HG03378 (cell line): Measurements from ENCODE around the gene RARB.

Experiments
- ATAC-seq: cut with Tn5 transposase; IDR thresholded peaks from one replicate; pipeline ENCODE4 v1.9.1; 2021; ENCODE audit warnings: mild to moderate bottlenecking, moderate library complexity; ENCODE audit not compliant: unreplicated experiment

The RARB gene

DNA sequence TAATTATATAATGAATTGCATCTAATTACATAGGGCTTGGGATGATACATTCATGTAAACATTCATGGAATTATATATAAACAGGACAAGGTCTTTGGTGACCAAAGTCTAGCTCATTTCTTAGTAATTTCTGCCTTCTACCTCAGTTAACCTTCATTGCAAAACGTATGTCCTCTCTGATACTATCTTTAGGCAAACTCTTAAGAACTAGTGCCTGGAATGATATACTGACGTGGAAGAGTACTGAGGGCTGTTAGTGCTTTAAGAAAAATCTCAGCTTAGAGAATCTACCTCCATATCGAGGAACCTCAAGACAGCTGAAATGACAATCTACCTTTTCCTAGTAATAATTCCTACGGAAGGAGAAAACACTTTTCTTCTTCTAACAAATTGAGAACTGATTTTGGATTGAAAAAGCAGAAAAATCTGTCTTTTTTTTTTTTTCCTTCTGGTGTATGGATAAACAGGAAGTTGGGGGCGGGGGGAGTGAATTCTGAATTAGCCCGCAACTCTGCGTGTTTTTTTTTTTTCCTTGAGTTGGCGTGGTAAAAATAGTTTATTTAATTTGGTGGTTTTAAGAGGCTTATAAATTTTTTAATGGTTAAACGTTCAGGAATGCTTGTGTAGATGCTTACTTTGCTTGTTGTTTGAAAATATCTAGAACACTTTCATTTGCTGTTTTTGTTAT is 43.2 kb downstream of the RARB start:
- ATAC-seq = no peak

DNA sequence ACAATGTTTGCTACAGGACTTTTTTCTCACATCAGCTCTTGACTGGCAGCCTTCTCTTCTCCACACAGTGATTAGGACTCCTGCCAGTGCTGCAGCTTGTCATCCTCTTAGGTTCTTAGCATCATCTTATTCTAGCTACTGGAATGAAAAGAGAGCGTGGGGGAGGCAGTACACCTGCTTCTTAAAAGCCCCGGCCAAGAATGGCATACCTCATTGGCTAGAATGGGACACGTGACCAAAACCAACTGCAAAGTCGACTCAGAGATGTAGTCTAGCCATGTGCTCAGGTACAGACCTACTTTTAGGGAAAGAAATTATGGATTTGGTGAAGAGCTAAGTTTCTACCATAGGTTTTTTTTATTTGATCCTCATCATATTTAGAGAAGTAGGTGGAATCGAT is 44.1 kb downstream of the RARB start:
- ATAC-seq = no peak

DNA sequence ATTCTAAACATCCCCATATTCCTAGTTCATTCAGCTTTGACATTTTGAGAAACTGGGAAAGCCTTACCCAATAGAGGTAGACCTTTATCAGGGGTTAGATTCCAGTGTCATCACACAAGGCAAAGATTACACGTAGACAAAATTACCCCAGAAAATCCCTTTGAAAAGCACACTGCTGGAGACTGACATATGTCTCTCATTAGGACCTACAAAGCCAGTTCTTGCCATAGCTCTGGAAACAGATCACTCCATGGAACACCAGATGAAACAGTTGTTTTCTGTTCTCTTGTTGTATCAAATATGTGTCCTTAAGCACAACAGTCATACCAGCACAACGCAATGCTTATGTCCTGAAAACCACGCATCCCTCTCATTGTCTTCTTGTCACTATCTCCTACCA is 44.7 kb downstream of the RARB start:
- no peak for ATAC-seq

DNA sequence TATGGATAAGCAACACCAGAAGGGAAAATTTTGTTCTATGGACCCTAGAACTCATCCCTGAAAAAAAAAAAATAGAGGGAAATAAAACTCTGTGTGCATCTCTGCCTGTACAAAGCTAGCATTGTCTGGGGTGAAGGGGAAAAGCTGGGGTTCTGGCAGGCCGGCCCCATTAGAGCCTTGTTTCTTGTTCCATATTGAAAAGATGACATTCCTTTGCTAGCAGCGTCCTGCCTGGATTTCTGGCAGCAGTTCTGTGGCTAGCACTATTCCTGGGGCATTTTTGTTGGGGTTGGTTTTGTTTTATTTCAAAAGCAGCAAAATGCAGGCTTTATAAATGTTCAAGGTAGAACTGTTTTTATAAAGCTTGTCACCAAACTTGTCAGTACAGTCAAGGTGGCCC is 45.2 kb downstream of the RARB start:
- ATAC-seq = no peak

DNA sequence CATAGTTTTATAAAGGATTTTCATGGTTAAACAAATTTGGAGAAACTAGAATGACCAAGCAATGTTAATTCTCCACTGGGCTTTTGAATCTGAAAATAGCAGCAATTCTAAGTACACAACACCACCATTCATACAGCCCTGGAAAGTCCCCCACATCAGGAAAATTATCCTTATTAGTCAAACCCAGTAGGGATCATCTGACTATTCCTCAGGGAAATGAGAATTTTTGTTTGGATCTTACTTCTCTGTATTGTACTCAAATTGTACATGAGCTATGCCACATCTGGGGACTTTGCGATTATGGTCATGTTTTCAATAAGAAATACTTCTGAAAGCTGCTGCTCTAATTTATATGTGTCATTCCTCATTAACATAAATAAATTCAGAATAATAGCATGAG is 46.0 kb downstream of the RARB start:
- ATAC-seq = no peak

DNA sequence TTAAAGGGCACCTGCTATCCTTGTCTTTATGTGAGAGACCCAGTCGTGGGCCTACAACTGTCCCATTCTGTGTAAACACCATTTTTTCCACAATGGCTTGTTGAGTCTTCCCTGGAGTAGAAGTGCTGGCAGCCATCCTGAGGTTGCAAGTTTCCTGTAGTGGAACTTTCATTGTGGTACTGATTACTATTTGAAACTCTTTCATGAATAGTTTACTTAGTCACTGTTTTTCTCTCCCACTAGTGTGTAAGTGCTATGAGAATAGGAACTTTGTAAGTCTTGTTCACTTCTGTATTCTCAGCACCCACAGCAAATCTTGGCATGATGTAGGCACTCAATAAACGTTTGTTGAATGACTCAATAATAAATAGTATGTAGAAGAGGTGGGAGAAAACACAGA is 48.6 kb downstream of the RARB start:
- no peak for ATAC-seq

DNA sequence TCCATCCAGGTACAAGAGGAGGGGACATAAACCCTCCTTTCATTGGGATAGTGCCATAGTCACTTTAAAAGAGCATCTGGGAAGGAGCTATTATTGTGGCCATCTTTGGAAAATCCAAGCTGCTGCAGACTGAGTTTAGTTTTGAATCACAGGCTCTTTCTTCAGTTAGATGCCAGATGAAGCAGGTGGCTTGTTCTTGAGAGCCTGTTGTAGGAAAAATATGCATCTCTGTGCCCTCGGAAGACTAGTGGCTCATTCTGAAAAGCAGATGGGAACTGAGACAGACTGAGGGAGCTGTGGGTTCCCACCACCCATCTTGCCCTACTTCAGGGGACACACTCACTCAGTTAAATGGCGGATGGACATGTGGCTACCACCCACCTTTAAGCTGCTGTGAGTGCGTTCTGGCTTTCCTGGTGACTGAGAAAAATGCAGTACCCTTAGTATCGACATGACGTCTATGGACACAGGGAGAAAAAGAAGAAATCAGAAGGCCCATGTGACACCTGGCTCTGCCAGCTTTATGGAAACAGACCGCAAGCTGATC is 50.2 kb downstream of the RARB start:
- ATAC-seq = no peak

DNA sequence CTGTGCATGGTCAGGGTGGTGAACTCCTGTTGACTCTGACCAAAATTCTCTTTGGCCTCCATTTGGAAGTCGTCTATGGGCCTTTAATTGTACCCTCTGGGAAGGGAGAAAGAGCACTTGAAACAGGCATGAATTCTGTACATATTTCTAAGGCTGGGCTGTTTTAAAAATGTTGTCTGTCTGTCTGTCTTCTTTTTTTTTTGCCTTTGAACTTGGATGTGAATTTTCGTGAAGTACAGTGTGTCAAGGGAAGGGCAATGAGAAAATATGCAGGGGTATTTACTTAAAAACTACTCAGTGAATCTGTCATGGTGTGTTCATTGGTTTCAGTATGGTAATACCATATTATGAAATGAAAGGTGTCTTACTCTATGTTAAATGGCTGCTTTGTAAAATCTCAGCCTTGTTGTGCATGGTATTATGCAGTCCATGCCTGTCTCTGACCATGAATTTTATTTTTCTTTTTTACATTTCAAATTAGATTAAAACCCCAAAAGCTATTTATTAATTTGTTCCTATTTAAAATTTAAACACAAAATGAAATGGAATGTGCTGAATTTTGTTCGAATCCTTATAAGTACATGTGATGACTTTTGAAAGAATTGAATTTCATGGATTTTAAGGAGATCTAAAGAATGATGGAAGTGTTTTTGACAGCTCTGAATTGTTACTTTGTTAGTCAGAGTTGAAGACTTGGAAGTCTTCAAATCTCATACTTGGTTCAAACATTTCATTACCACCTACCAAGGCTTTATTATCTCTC is 51.1 kb downstream of the RARB start:
- ATAC-seq = no peak

DNA sequence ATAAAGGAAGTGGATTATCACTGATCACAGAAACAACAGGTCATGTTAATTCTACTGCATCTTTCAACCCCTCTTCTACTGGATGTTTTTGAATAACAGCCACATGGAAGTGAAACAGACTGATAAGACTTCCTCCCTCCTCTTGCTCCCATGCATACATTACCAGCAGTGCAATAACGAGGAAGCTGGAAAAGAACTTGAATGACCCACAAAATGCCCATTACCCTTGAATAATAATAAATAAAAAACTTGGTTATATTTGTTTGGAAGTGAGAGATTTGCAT is 51.6 kb downstream of the RARB start:
- no peak for ATAC-seq

DNA sequence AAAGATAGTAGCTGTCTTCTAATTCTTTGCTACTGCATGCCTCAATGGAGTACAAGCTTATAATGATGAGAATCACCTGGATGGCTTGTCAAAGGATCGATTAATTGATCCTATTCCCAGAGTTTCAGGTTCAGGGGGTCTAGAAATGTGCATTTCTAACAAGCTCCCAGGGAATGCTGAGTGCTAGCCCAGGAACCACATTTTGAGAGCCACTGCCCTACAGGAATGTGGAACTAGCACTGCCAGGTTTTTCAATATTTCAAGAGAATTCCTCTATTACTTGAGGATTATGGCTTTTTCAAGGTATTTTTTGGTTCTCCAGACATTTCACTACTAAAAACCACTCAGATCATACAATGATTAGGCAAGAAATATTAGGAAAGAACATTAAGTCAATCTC is 52.7 kb downstream of the RARB start:
- ATAC-seq = no peak

DNA sequence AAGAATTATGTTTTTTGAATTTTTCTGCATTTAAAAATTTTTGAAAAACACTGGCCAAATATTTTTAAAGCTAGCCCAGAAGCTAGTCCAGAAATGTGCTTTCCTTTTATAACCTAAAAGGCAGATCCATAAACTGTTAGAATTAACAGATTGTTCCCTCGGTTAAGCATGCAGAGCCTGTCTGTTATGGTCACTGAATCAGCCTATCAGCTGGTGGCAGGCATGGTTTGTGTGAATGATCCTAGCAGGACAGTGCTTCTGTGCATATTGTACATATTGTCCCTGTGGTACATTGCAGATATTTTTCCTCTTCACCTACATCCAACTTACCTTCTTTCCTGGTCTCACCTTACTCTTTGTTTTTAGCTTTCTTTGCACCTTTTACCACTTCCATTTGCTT is 53.3 kb downstream of the RARB start:
- no peak for ATAC-seq

DNA sequence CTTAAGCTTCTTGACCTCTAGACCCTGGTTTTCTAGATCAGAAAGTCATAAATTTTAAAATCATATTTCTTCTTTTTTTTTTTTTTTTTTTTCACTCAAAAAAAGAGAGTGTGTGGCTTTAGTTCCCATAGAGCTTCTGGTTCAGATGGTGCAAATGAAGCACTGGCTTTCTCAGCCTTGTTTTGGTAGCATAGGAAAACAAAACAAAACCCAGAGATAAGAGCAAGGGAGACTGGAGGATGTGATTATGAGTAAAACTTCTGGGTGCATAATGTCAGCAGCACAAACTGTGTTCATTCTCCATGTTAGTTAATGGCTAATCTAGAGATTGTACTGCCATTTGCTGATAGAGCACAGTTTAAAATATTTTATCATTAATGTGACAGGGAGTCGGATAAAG is 55.4 kb downstream of the RARB start:
- ATAC-seq = no peak

DNA sequence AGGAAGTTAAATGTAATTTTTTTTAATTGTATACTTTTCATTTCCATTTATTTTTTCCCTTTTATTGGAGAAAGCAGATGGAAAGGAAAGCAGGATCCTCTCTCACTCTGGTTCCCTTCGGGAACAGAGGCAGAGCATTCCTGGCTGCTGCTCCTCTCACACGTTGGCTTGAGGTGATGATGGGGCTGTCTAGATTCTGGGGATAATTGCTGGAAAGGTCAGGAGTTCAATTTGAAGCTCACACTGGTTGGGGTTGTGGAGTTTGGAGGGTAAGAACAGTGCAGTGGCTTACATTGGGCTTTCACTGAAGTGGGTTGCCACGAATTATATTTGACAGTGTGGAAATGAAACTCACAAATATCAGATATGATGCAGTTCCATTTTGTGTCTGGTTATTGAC is 57.6 kb downstream of the RARB start:
- no peak for ATAC-seq

DNA sequence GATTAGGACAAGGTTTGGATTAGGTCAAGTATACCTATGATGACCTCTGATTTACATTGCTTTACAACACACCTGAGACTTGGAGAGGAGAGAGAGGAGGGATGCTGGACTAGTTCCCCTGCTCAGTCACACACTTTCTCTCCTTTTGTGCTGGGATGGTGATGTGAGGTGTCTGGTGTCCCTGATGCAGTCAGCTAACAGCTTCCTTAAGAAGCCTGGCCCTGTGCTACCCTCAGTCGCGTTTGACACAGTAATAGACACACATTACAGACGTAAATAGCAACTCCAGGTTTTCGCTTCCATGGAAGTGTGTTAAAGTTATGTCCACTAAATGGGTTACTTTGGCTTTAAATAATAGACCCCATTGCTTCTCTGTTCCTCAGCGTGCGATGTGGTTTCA is 58.9 kb downstream of the RARB start:
- no peak for ATAC-seq

DNA sequence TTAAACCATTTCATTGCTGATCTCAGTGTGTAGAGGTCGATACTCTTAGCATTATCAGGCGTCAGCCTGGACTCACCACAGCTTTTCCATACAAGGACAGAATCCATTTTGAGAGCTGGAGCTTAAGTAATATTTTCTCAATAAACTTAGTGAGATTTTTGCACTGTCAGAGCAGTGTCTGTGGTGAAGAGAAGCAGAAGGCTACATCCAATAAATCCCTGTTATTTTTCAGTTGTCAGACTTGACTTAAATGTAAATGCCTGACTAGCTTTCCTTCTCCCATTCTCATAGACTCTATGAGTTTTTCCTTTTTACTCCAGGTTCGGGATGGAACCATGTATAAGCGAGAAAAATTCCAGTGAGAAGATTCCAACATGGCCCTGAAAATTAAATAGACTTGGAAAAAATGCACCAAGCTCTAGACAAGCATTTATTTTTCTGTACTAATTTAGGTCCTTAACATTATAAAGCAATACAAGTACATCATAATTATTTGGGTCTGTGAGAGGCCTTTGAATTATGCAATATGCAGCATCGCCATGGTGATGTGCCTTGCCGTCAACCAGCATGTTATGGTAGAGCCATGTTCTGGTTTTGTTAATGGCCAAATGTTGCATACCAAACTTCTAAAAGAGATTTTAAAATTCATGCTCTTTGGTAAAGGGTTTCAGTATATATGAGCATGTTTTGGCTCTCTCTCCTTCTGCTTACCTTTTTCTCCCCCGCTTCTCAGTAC is 62.0 kb downstream of the RARB start:
- no peak for ATAC-seq

DNA sequence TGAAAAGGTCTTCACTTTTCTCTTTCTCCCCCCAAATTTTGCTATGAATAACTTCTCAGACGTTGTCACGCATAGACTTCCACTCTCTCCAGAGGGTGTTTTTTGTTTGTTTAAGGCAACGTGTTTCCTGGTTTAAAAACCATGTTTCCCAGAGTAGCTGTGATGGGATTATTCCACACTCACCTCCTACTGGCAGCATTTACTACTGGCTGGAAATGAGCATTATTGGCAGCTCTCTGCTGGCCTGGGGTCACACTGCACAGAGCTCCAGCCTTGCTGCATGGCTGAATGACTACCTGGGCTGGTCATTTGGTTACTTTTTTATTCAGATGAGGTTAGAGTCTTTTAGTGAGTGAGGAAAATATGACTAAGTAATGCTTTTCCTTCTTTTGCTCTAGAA is 65.2 kb downstream of the RARB start:
- no peak for ATAC-seq

DNA sequence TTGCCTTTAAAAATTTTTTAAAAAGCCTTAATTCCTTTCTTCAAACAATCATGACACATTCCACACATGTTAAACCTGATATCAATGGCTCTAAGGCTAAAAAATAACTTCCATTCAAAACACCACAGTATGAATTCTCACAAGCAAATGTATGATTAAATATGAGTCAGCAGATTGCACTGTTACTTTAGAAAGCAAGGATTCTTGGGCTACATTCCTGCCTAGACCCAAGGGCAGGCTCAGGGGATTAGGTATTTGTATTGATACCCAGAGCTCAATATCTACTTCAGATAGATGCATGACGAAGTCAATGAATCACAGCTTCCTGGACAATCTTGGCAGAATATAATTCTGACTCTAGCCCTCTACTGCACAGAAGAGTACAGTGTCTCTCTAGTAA is 65.7 kb downstream of the RARB start:
- ATAC-seq = no peak

DNA sequence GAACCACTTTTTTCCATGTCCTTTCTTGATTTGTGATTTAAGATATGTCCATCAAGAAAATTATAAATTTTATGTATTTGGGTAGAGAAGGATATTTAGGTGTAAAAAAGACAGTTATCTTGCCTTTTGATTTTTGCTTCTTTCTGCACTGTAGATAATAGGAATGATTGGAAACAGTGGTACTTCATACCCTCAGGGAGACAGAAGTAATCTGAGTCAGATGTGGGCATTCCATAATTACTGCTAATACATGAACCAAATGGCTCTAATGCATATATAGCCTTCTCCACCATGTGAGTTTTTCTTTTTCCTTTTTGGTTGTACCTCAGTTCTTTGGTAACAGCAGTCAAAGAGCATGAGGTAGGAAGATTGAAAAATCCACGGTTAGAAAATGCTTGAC is 67.2 kb downstream of the RARB start:
- no peak for ATAC-seq

DNA sequence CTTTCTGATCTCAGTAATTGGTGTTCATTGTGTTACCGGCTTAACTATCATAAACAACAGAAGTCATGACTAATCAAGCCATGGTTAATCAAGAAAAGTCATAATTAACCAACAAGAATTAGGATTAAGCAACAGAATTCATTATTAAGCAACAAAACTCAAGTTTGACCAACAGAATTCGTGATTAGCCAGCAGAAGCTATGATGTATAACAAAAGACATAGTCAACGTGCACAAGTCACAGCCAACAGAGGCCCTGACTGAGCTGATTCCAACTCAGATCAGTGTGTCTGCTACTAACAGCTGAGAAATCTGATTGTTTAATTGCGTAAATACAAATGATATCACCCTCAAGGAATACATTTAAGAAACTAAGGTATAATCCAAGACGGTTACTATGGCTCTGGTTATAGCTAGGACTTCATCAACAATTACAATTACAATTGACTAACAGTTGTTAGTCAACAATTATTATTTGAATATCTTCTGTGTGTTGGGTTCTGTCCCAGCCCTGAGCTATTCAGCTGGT is 67.7 kb downstream of the RARB start:
- ATAC-seq = no peak

DNA sequence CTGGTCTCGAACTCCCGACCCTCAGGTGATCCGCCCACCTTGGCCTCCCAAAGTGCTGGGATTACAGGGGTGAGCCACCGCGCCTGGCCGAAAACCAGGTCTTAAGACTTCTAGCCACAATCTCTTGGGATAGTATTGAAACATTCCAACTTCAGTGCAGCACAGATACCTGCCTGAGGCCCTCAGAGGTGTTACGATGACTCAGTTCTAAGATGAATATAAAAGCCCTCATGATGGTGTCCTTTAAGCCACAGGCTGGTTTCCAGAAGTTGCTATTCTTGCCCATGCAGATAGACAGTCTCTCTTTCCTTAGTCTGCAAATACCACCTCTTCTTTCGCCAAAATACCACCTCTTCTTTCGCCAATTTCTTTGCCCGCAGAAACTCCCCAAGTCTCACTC is 69.0 kb downstream of the RARB start:
- no peak for ATAC-seq

DNA sequence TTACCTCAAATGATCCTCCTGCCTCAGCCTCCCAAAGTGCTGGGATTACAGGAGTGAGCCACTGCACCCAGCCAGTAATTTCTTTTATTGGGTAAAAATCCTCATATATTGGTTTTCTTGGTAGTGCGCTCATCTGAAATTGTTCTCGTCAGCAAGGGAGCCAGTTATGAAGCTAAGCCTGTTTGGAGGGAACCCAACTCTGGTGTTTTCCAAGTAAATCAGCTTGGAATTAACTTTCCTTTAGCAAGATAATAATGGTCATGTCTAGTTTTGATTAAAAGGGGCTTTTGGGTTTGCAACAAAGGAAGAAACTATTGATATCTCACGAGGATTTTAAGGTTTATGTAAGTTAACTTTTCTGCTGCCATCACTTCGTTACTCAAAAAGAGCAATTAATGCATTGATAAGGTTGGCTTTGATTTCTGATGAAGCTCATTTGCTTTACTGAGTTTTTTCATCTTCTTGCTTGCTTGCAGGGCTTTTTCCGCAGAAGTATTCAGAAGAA is 72.7 kb downstream of the RARB start:
- no peak for ATAC-seq

DNA sequence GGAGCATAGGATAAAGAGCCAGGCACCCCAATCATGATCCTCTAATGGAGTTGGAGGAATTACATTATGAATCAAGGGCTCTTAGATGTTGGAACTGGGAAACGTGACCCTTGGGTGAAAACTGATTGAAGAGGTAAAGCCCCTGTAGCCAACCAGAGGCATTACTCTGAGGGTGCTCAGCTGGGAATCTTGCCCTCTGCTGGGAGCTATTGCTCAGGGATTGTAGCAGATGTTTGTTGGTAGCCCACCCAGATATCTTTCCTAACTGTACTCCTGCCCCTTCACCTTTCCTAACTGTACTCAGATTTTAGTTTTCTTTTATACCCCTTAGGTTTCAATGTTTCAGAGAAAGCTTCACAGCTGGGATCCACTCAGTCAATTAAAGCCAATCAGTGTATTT is 74.2 kb downstream of the RARB start:
- no peak for ATAC-seq
